Measurements from ENCODE around the gene EFCAB6. TPM values are rescaled to one million over a fixed set of nuclear protein-coding genes. Genes with fewer than 3 reads are reported as not detected.

EFCAB6 gene
- total and polyA plus RNA-seq, 10 of the 15 experiments (the other 5 are each of a cell fraction or from before 2014, with no cell fraction given), result 0.05 to 0.42 (median 0.19) TPM

GRCh38 chr22:43838571-43839307 lies 26.6 kb upstream of the EFCAB6 start:
- Histone ChIP-seq H2AFZ (ENCODE audit: control insufficient read depth, low read depth, low read length) (no peak overlapping the region), H3K9ac (ENCODE audit: control insufficient read depth, insufficient read depth, low read length) (no peak overlapping the region), H3K27me3 (replicated peaks in 1 of 2; ENCODE audit: control insufficient read depth in 2 of 2, insufficient read depth in 2 of 2, low read length in 1 of 2) (peaks cover 3% of the 10 kb centered on the region in 2 experiments; a peak in 3 of 4 replicates), H3K79me2 (ENCODE audit: control insufficient read depth, insufficient read depth, low read length) (no peaks in the 10 kb centered on the region), H3K36me3 (ENCODE audit: control insufficient read depth in 2 of 2, insufficient read depth in 2 of 2, low read length in 1 of 2) (no peaks in the 10 kb centered on the region), H3K4me2 (ENCODE audit: control insufficient read depth, insufficient read depth) (no peak overlapping the region), H3K4me1 (ENCODE audit: control insufficient read depth, insufficient read depth, low read length) (no peaks in the 10 kb centered on the region), H3K4me3 (no peak overlapping the region), H3K9me3 (replicated peaks; ENCODE audit: control insufficient read depth, insufficient read depth, low read length) (no peaks in the 10 kb centered on the region), H3K27ac (ENCODE audit: control insufficient read depth, insufficient read depth) (no peak overlapping the region), H4K20me1 (ENCODE audit: control insufficient read depth, insufficient read depth) (no peaks in the 10 kb centered on the region)
- ATAC-seq, result no peak
- no TSS peak for BruUV-seq (replicated peaks)
- in situ Hi-C loops (cut with MboI) (no loop called here), intact Hi-C loops (cut with micrococcal nuclease; ENCODE audit: unreplicated experiment) (no loop called here)
- TF ChIP-seq STAT3 (IDR thresholded peaks at IDR 0.05; ENCODE audit: low read depth, low read length), result no peak
- no peak for TF ChIP-seq CTCF (IDR thresholded peaks at IDR 0.05 in 2 of 3, conservative IDR thresholded peaks at IDR 0.05 in 1 of 3; ENCODE audit: control insufficient read depth in 2 of 3, extremely low read depth in 1 of 3, insufficient read depth in 1 of 3, low read depth in 3 of 3, low read length in 3 of 3)
- no peak for TF ChIP-seq RAD51 (IDR thresholded peaks at IDR 0.05)
- no peak for TF ChIP-seq TBL1XR1 (IDR thresholded peaks at IDR 0.05; ENCODE audit: low read depth, low read length)
- TF ChIP-seq MYB (IDR thresholded peaks at IDR 0.05; ENCODE audit: borderline replicate concordance, low read depth, low read length), result no peak
- no peak for TF ChIP-seq KDM1A (IDR thresholded peaks at IDR 0.05; ENCODE audit: borderline replicate concordance)
- TF ChIP-seq TCF12 (IDR thresholded peaks at IDR 0.05; ENCODE audit: low read depth, low read length), result no peak
- TF ChIP-seq CHD4 (IDR thresholded peaks at IDR 0.05), result no peak
- no peak for TF ChIP-seq ZNF24 (IDR thresholded peaks at IDR 0.05)
- no peak for TF ChIP-seq BHLHE40 (IDR thresholded peaks at IDR 0.05; ENCODE audit: borderline replicate concordance in 1 of 2, low read depth in 2 of 2, low read length in 1 of 2)
- TF ChIP-seq ZNF217 (IDR thresholded peaks at IDR 0.05), result no peak
- DNase-seq (ENCODE audit: low read depth, low spot score), result no peak
- FAIRE-seq, result no peak
- RAD21 ChIA-PET (ENCODE audit: unreplicated experiment), result no interaction called here
- SMC1A ChIA-PET (ENCODE audit: uncharacterized antibody, unreplicated experiment), result no interaction called here
- CTCF ChIA-PET, result no interaction called here
- POLR2A ChIA-PET, result no interaction called here
- 46% methylated on average over 25 of the region's 25 CpGs for WGBS (ENCODE audit: insufficient coverage, insufficient replicate concordance, low lambda C conversion rate, missing lambda C conversion rate)

All from GM12878 (cell line).